Cardiac fibroblast (primary cell): ENCODE results near the gene SNX6.
A peak's percentile ranks its signal among the peaks of the same experiment; 100 is the strongest.

Experiments used
- DNase-seq, 2 donors: peaks; one replicate each; pipeline versions ENCODE4 v3.0.0 to v3.0.0-alpha.2; 2010; ENCODE audit warnings: low read depth in 2 of 2
- H3K4me3 ChIP-seq, 2 donors: replicated peaks in 1 of 2; 1 replicate in 1 of 2; 2 replicates in 1 of 2; pipeline ENCODE4 v1.5.1; 2011; ENCODE audit warnings: low read depth in 2 of 2, low read length in 2 of 2, mild to moderate bottlenecking in 2 of 2, moderate library complexity in 1 of 2
- CTCF ChIP-seq: IDR thresholded peaks from one replicate; pipeline ENCODE4 v1.5.1; 2011; ENCODE audit warnings: low read depth, mild to moderate bottlenecking, low read length, inconsistent platforms

Gene SNX6

GRCh38 chr14:34629657-34630529, at the start of gene SNX6:
Gene SNX6 (minus strand): TSS chr14:34630148. CDS start chr14:34630116, 32 bp downstream.
- peak; percentile 73 to 80 for DNase-seq
- TF ChIP-seq CTCF, result no peak
- peak within 1 kb of the TSS; percentile 68 to 100 for H3K4me3 ChIP-seq

GRCh38 chr14:34678735-34679134, 48.8 kb upstream of the SNX6 start:
- no peak for DNase-seq
- H3K4me3 ChIP-seq, result no peak overlapping the region
- no peak for TF ChIP-seq CTCF

GRCh38 chr14:34678306-34678705, 48.4 kb upstream of the SNX6 start:
- no peak overlapping the region for H3K4me3 ChIP-seq
- DNase-seq, result peak; percentile 40 to 69
- no peak for TF ChIP-seq CTCF

GRCh38 chr14:34676516-34677211, 46.7 kb upstream of the SNX6 start:
- TF ChIP-seq CTCF, result no peak
- DNase-seq, result no peak
- no peak overlapping the region for H3K4me3 ChIP-seq

GRCh38 chr14:34673702-34674101, 43.8 kb upstream of the SNX6 start:
- no peak for DNase-seq
- no peak overlapping the region for H3K4me3 ChIP-seq
- TF ChIP-seq CTCF, result no peak

GRCh38 chr14:34671716-34672115, 41.8 kb upstream of the SNX6 start:
- no peak overlapping the region for H3K4me3 ChIP-seq
- no peak for DNase-seq
- TF ChIP-seq CTCF, result no peak
